HG03280 (cell line): Measurements from ENCODE around the gene PISD.

Experiments used
- ATAC-seq: cut with Tn5 transposase; IDR thresholded peaks from one replicate; pipeline ENCODE4 v1.9.1; 2021; ENCODE audit warnings: mild to moderate bottlenecking, moderate library complexity; ENCODE audit not compliant: unreplicated experiment

Gene PISD

DNA sequence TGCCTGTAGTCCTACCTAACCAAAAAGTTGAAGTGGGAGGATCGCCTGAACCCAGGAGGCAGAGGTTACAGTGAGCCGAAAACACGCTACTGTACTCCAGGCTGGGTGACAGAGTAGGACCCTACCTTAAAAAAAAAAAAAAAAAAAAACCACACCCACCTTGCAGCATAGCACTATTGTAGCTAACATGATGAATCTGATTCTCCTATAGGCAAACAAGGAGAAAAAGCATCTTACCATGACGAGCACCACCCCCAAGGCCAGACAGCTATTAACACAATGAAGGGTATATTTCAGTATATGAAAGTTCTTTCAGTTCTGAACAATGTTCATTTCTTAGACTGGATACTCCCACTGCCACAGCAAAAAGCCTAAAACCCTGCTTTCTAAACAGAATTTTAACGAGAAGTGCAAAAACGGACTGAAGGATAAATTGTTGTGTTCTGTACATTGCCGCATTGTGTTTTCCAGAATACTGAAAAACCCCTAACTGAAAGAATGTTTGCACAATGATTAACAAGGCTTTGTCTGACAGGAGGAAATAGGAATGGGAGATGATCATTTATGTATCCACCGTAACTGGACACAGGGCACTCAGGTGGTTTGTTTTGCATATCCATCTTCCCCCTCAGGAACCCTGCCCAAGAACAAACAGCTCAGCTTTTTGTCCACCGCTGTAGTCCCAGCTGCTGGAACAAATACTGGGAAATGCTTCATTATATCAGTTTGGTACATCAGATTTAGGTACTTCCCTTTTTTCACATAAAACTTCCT is 8.9 kb downstream of the PISD start:
- ATAC-seq: no peak

DNA sequence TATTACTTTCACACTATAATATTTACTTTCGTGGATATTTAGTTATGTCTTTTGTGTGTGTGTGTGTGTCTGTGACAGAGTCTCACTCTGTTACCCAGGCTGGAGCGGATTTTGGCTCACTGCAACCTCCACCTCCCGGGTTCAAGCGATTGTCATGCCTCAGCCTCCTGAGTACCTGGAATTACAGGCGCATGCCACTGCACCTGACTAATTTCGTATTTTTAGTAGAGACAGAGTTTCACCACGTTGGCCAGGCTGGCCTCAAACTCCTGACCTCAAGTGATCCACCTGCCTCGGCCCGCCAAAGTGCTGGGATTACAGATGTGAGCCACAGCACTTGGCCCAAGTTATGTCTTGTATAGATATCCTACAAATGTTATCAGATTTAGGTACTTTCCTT is 9.9 kb downstream of the PISD start:
- no peak for ATAC-seq

DNA sequence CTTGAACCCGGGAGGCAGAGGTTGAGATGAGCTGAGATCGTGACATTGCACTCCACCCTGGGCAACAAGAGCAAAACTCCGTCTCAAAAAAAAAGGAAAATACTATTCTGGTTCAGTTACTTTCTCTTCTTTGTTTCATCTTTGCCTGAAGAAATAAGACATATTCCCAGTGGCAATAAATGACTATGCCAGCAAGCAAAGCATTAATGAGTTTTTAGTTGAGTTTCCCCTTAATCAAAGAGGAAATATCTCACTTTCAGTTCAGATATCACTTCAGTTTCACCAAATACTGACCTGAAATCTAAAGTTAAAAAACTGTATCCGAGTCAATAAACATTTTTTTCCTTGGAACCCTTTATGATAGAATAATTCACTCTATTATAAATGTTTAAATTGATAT is 10.4 kb downstream of the PISD start:
- no peak for ATAC-seq

DNA sequence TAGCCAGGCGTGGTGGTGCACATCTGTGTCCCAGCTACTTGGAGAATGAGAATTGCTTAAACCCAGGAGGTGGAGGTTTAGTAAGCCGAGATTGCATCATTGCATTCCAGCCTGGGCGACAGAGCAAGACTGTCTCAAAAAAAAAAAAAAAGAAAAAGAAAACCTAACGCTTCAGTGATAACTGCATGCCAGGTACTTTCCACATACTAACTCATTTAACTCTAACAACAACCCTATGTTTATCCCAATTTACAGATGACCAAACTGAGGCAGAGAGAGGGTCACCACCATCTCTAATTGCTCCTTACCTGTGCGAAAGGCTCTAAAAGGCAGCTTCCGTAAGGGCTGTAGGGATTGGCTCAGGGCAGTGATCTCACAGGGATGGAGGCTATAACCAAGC is 11.6 kb downstream of the PISD start:
- ATAC-seq: no peak

DNA sequence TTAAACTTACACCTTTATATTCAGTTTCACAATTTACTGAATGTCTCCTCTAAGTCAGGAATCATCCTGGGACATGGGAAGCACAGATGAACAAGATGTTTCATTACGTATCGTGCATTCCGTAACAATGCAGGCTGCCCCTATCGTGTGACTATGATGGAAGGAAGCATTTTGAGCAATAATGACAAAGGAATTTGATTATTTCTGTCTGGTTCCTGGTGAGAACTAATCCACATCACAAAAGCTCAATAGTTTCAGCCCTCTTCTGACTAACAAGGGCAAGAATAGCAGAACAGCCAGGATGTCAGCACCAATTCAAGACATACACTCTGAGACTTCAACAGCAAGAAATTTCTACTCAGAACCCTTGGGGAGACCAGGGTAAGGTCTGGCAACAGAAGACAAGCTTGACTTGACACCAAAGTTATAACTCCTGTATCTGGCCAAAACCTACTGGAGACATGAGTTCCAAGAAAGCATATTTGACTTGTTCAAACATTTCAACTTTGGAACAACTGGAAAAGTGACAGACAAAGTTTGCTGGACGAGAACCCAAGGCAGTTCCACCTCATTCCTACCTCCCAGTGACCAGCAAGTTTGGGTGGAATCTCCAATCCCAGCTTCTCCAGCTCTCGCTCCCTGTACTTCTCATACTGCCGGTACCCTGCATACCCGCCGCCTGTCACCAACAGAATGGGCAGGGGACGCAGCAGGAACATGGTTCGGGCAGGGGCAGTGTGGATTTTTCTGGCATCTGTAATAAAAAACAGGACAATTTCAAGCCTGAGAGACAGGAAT is 14.3 kb downstream of the PISD start:
- no peak for ATAC-seq

DNA sequence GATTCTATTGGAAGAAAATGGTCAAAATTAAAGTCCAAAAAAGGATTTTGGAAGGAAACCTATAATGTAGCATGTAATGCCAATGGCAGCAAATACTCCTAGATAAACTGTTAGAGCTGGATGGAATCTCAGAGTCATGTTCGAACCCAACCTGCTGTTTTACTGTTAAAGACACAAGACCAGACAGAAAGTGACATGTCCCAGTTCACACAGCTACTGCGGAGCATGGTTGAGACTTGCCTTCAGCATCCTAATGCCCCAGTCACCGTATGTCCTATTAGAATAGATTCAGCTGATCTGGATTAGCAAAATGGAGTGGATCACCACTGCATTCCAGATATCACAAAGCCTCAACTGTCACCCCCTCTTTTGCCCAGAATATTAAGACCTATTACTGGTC is 14.9 kb downstream of the PISD start:
- ATAC-seq: no peak

DNA sequence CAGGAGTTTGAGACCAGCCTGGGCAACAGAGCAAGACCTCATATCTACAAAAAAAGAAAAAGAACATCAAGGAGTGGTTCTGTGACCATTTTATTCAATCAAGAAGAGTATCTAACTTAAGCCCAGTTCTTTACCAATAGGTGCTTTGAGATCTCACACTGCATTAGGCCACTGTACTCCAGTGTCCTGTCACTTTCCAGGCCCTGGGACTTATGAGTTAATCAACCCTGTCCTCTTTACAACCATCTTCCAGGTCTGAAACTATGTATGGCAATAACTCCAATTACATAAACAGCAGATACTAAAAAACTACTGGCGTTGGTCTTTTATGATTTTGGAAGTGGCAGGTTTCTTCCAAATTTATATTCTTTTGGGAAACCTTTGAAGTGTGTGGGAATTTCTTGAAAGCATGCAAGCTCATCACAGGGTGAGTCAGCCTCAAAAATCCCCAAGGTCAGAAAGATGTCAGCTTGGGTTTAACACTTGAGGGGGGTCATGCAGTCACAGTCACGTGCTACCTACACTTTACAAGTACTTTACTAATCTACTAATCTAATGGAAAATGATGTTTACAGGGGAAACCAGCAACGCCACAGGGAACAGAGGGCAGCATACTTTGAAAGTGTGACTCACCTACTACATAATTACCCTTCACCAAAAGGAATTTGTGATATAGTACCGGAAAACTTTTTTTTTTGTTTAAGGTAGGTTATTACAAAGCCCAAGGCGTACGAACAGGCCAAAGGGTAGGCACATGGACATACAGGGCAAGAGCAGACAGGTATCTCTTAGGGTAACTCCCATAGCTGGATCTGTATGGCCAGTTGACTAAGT is 15.6 kb downstream of the PISD start:
- ATAC-seq: no peak

DNA sequence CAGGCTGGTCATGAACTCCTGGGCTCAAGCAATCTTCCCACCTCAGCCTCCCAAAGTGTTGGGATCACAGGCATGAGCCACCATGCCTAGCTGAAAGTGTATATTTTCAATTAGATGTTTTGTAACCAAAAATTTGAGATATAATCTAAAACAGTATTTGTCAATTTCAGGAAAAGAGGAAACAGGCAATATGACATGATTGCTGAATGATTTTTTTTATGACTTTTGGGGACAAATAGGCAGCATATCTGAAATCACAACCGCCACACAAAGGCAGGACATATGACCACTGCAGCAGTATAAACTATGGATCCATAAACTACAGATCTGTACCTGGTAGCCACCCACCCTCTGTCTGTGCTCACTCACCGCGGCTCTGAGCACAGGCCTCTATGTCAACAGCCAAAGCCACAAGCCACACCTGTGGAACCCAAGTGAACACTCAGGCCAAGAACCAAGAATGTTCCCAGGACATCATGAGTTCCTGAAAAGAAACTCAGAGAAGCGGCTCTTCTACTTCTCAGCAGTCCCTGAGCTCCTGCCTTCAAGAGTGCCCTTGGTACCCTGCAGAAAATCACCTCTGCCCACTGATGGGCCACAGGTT is 22.5 kb downstream of the PISD start:
- ATAC-seq: no peak

DNA sequence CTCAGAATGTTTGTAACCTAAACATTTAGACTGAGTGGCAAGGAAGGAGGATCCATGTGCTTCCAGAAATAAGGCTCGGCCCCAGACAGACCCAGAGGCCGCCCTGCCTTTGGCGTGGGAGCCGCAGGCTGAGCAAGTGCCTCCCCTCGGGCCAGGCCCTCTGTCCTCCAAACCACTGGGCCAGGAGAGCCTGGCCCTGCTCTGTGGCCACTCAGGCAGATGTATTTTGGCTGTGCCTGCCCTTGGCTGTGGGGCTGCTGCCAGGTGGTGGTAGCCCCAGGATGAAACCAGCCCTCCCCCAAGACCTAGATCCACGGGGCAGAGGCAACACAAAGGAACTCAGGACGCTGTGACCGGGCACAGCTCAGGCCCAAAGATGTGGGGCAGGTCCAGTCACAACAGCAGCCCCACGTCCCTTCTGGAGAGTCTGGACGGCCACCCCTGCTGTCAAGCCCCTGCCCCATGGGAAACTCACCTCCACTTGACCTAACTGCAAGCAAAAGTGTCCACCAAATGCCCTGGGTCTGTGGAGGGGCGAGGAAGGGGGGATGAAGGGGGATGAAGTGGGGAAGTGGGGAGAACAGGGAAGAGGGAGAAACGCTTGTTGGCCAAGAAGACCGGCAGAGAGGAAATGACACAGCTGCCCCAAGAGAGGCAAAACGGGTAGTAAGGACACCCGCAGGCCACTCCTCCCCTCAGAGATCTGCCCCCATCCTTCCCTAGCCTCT is 24.0 kb downstream of the PISD start:
- peak; percentile 35 for ATAC-seq

DNA sequence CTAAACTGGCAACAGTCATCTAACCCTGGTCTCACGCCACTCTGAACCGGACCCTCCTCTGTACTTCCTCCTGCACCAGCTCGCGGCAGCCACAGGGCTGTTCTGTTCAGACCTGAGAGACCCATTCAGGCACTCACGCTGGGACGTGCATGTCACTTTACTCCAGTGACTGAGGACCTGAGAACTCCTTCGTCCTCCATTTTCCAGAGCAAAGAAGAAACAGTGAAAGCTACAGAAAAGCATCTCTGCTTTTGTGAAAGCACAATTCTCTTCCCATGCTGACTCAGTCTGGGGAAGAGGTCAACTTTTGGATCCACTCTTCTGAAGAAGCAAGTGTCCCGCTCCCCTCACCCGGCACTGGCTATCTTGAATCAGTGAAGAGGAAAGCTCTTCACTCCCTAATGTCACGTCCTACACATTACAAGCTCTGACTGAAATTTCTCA is 24.5 kb downstream of the PISD start:
- ATAC-seq: peak; percentile 60

DNA sequence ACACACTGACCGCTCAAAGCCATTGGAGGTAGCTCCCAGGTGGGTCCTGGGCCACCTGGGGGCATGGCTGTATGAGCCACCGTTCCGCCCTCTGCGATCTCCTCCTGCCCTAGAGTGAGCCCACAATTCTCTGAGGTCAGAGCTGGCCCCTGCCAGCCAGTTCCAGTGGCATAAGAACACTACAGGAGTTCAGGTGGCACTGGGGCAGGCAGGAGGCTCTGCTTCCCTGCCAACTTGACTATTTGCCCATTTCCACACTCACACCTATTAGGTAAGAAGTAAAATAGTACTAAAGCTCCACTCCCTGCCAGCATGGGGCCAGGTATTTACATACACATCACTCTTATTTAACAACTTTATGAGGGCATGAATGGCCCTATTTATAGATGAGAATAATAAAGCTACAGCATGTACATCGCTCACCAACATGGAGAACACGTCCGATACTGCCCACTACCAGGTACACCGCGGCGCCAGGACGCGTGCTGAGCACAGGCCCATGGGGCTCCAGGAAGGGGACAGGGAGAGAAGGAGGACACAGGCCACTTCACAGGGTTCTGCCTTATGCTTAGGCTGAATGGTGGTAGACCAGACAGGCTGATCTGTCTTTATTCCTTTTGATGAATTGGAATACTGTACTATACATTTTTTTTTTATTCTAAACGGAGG is 26.2 kb downstream of the PISD start:
- no peak for ATAC-seq

DNA sequence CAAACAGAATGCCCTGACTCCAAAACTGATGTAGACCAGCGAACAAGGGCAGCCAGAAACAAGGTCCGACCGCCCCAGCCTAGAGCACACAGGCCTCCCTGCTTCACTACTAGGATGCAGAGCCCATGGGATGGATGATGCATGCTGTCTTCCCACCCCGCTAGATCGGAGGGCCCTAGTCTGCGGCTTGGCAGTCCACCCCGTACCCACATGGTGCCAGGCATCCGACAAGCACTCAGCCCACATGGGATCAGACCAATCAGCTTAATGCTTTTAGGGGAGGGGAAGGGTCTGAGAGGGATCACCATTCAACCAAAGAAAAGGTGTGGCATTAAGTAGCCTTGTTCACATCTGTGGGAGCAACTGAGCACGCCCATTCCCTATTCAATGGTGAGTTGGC is 30.6 kb downstream of the PISD start:
- ATAC-seq: no peak

DNA sequence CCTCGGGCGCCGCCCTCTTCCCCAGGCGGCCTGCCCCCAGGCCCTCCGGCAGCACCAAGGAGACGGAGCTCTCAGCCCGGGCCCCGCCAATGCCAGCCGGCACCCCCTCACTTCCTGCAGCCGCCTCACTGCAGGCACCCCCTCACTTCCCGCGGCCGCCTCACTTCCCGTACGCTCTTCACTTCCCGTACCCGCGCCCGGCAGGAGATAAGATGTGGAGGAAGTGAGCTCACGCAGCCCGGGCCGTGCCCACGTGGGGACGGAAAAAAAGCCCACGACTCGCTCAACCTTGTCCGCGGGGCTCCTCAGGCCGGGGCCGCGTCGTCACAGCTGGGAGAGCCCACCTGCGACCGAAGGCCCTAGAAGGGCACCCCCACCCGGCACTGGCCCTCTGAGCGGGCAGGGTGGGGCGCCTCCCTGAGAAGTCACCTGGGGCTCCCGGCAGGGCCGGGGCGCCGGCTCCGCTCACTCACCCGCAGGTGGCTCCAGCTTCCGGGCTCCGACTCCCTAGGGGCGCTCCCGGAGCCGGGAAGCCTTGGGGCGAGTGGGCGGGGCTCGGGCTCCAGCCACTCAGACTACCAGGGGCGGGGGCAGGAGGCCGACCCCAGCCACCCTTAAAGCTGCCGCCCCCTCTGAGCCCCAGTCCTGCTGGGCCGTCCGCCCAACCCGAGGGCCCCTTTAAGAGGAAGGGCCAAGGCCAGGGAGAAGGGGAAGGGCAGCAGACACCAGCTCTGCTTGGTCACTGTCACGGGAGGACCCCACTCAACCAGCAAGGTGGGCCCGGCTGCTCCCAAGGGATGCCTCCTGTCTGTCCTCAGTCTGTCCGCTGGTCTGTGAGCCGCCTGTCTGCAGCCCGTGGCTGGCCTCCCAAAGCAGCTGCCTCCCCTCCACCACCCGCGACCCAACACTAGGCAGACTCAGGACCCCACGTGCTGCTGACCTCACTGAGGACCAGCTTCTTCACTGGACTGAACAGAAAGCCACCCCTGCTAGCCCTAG is 31.4 kb downstream of the PISD start:
- ATAC-seq: peak; percentile 50

DNA sequence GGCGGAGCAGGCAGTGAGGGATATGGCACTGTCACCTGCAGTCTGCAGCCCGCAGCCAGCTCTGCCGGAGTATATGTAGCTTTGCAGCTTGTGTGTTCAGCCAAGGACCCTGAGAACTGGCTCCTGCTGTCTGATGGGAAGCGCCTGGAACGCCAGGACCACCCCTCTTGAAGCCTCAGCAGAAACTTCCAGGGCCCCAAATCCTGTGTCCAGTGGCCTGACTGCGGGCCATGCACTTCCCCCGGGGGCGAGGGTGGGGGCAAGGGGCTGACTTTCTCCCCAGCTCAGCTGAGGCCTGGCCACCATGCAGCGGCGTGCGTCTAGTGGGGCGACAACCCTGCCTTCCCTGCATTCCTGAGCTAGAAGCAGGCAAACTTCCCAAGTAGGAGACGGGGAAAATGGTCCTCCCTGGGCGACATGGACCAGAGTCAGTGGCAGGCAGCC is 32.3 kb downstream of the PISD start:
- ATAC-seq: no peak

DNA sequence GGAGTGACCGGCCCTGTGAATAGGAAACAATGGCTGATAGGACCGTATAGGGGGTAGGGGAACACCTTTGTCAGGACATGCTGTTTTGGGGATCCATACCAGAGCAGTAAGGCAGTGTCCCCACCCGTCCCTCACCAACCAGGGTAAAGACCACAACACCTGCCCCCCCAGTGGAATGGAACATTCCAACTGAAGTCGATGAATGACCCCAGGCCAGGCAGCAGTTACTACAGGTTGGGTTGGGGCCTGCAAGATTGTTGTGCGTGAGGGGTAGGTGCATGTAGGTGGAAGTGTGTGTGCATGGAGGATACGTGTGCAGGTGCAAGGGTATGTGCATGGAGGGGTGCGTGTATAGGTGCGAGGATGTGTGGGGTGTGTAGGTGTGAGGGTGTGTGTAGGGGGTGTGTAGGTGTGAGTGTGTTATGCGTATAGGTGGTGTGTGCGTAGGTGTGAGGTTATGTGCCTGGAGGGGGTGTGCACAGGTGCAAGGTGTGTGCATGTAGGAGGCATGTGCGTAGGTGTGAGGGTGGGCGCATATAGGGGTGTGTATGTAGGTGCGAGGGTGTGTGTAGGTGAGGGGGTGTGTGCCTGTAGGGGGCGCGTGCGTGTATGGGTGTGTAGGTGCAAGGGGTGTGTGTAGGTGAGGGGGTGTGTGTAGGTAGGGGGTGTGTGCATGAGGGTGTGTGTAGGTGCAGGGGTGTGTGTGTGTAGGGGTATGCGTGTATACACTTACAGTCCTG is 32.9 kb downstream of the PISD start:
- ATAC-seq: no peak

DNA sequence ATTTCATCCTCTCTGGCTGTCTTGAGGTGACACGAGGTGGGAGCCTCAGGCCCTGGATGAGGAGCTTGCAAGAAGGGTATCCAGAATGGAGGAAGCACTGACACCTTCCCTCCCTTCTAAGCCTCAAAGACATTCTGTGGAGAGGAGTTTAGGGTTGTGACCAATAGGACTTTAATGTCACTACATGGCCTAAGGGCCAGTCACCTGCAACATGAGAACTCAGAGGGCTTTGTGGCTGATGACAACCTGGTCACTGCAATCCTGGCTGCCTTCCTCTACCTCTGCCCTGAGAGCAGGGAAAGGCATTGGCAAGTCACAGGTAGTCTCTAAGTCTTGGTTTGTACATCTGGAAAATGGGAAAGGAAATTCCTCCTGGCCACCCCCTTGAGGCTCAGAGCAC is 33.7 kb downstream of the PISD start:
- ATAC-seq: no peak

DNA sequence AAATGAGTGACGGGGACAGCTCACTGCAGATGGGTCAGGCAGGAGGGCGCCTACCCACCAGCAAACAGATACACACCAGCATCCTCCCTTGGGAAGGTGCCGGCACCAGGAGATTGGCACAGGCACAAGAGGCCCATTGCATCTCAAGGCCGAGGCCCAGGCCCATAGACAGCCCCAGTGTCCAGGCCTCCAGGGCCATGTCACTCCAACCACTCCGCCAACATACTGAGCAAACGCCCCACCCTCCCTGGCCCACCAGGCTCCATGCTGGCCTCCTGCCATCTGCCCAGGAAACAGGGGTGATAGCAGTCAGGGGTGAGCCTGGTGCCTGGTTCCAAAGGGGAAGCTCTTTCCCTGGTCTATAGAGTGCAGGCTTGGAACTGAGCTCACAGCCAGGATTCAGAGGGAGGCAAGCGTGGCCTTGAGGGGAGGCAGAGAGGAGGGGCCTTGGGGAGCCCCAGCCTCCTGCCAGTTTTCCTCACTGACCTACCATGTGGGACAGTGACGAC is 34.7 kb downstream of the PISD start:
- no peak for ATAC-seq
